ENCODE data around the gene TRPM4.
"Not testable (repeated sequence)": the region's sequence is repeated elsewhere in the genome, so short reads cannot be mapped to it uniquely, and the experiment has no call there.

The TRPM4 gene

DNA sequence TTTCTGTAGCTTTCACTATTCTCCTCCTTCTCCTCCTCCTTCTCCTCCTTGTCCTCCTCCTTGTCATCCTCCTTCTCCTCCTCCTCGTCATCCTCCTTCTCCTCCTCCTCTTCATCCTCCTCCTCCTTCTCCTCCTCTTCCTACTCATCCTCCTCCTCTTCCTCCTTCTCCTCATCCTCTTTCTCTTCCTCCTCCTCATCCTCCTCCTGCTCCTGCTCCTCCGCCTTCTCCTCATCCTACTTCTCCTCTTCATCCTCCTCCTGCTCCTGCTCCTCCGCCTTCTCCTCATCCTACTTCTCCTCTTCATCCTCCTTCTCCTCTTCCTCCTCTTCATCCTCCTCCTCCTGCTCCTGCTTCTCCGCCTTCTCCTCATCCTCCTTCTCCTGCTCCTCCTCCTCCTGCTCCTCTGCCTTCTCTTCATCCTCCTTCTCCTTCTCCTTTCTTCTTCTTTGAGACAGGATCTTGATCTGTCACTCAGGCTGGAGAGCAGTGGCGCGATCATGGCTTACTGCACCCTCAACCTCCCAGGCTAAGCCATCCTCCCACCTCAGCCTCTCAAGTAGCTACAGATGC lies 36.3 kb downstream of the TRPM4 start:
- no peak for FAIRE-seq

DNA sequence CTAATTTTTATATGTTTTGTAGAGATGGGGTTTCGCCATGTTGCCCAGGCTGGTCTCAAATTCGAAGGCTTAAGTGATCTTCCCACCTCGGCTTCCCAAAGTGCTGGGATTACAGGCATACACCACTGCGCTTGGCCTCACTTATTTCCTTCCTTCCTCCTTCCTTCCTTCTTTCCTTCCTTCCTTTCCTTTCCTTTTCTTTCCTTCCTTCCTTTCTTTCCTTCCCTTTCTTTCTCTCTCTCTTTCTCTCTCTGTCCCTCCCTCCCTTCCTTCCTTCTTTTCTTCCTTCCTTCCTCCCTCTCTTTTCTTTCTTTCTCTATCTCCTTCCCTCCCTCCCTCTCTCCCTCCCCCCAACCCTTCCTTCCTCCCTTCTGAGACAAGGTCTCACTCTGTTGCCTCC lies 36.8 kb downstream of the TRPM4 start:
- no peak for FAIRE-seq

GRCh38 chr19:49196527-49197240 lies 39.1 kb downstream of the TRPM4 start:
- FAIRE-seq, result no peak

- no peak for FAIRE-seq
These were observed 42.8 kb downstream of the TRPM4 start for GRCh38 chr19:49200238-49200862.

DNA sequence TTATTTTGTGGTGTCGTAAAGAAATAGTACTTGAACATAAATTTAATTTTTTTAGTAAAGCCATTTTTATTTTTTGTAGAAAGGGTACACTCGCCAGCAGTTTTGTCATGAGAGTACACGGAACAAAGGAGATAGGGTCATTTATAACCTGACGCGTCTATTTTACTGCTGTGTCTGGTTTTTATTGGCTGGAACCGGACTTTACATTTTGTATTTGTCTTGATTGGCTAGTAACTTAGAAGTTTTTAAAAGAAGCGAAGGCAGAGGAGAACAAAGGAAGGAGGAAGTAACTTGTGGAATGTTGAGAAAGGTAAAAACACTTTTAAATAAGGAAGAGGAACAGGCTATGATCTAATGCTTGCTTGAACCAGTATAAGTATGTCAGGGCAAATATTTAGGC lies 43.5 kb downstream of the TRPM4 start:
- no peak for FAIRE-seq

- no peak for FAIRE-seq
These were observed 47.5 kb downstream of the TRPM4 start for GRCh38 chr19:49205114-49205513.

GRCh38 chr19:49209502-49209901 lies 51.9 kb downstream of the TRPM4 start:
- not testable (repeated sequence) for FAIRE-seq

DNA sequence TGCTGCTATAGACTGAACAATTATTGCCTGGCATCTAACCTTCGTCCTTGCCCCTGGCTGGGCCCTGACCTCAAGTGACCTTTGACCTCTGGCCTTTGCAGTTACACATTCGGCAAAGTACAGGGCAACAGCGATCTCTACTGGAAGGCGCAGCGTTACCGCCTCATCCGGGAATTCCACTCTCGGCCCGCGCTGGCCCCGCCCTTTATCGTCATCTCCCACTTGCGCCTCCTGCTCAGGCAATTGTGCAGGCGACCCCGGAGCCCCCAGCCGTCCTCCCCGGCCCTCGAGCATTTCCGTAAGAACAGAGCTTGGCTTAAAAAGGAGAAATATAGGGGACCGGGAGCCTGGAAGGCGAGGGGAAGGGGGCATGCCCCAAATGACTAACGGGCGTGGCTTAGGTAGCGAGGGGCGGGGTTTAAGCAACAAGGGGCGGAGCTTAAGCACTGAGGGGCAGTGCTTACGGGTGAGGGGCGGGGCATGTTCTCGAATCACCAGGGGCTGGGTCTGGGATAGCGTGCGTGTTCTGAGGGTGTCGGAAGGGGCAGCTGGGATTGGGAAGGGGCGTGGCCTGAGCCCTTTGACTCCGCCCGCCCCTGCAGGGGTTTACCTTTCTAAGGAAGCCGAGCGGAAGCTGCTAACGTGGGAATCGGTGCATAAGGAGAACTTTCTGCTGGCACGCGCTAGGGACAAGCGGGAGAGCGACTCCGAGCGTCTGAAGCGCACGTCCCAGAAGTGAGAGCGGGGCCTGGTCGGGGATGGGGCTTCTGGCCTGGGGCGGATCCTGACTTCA lies 52.7 kb downstream of the TRPM4 start:
- no peak for FAIRE-seq

GRCh38 chr19:49210901-49211451 lies 53.4 kb downstream of the TRPM4 start:
- FAIRE-seq, result no peak

GRCh38 chr19:49212016-49212701 lies 54.6 kb downstream of the TRPM4 start:
- no peak for FAIRE-seq

- no peak for FAIRE-seq
These were observed 56.2 kb downstream of the TRPM4 start for GRCh38 chr19:49213791-49214190.

DNA sequence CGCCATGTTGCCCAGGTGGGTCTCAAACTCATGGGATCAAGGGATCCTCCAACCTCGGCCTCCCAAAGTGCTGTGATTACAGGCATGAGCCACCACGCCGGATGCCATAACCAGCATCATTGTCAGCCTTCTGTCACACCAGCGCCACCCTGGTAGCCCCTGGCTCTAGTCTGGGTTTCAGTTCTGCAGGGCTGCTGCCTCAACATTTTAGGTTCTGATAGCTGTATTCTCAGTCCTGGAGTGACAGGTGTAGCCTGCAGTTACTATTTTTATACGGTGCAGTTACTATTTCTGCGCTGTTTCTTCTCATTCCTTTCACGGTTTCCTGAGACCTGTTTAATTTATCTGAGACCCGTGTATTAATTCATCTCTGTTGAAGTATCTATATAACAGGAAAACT lies 57.1 kb downstream of the TRPM4 start:
- FAIRE-seq, result no peak

DNA sequence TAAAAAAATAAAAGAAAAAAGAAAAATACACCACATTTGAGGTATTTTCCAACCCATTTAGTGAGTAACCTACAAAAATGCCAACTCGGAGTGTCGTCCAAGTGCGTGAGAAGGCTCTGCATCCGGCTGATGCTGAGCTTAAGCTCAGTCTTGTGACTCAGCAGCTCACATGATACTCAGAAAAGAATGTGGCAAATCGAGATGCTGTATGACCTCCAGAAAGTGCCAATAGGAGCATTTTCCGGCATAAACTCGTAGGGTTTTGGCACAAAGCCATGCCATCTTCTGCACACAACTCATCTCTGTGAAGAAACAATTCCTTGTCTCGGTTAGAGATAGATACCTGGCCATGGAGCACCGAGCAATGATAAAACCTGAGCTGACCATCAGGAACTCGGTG lies 58.5 kb downstream of the TRPM4 start:
- FAIRE-seq, result no peak

GRCh38 chr19:49217382-49217781 lies 59.8 kb downstream of the TRPM4 start:
- no peak for FAIRE-seq

- FAIRE-seq, result no peak
These were observed 64.4 kb downstream of the TRPM4 start for GRCh38 chr19:49222011-49222410.

GRCh38 chr19:49222528-49222927 lies 64.9 kb downstream of the TRPM4 start:
- no peak for FAIRE-seq

DNA sequence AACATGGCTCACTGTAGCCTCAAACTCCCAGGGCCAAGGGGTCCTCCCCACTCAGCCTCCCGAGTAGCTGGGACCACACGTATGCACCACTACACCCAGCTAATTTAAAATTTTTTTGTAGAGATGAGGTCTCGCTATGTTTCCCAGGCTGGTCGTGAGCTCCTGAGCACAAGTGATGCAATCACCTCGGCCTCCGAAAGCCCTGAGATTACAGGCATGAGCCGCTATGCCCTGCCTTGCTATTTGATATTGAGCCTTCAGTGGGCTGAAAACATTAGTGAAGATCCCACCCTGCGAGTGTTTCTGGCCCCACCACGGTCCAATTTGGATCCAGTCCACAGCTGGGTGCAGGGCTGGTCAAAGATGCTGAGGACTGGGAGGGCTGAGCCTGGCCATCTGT lies 65.9 kb downstream of the TRPM4 start:
- FAIRE-seq, result no peak

DNA sequence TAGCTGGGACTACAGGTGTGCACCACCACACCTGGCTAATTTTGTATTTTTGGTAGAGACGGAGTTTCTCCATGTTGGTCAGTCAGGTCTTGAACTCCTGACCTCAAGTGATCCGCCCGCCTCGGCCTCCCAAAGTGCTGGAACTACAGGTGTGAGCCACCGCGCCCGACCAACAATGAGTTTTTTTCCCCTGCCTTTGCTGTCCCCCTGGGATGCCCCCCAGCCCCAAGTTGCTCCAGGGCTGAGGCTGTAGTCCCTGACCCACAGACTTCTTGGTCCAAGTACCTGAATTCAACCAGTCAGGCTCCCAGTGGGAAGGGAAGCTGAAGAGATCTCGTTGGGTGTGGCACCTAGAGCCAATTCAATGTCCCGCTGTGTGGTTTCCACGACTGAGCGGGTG lies 66.8 kb downstream of the TRPM4 start:
- FAIRE-seq, result not testable (repeated sequence)

DNA sequence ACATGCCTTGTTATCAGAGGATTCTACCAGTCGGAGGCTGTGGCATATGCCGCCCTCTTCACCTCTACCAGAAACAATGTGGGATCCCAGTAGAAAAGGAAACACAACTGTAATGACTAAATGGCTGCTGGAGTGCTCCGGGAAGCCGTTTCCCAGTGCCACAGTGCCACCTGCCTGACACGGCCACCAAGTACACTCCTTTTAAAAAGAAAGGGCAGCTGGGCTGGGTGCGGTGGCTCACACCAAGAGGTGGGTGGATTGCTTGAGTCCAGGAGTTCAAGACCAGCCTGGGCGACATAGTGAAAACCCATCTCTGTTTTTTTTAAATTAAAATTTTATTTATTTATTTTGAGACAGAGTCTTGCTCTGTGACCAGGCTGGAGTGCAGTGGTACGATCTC lies 67.3 kb downstream of the TRPM4 start:
- no peak for FAIRE-seq

GRCh38 chr19:49229416-49229815 lies 71.8 kb downstream of the TRPM4 start:
- no peak for FAIRE-seq

DNA sequence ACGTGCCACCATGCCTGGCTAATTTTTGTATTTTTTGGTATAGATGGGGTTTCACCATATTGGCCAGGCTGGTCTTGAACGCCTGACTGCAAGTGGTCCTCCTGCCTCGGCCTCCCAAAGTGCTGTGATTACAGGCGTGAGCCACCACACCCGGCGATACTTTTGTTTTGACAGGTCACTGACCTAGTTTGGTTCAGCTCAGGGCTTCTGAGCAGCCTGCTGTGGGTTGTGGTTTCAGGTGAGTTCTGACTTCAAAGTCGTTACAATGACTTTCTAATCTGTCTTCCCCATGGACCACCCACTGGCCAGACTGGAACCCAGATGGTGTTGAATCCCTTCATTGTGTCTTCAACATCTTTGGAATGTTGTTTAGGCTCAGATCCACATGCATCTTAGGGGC lies 73.8 kb downstream of the TRPM4 start:
- FAIRE-seq, result no peak

DNA sequence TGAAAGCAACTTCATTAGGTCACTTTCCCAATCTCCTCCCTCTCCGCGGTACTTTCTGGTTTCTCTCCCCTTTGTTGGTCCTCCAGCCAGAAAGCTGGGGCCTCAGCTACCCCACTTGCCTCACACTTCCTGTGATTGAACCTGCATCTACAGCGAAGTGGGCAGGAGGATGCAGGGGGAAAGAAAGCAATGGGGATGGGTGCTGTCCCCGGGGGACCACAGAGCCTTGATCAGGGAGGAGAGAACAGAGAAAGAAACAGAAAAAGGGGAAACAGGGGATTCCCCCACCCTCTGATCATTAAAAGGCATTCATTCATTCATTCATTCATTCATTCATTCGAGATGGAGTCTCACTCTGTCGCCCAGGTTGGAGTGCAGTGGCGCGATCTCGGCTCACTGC lies 74.2 kb downstream of the TRPM4 start:
- no peak for FAIRE-seq

DNA sequence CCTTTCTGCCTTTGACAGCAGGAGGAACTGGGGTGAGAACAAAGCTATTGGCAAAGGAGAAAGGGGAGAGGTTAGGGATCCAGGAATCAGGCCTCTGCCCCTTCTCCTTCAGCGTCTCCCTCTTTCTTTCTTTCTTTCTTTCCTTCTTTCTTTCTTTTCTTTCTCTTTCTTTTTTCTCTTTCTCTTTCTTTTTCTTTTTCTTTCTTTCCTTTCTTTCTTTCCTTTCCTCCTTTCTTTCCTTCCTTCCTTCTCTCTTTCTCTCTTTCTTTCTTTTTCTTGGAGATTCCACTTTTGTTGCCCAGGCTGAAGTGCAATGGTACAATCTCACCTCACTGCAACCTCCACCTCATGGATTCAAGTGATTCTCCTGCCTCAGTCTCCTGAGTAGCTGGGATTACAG lies 75.6 kb downstream of the TRPM4 start:
- no peak for FAIRE-seq
